Mesenchymal stem cell (in vitro differentiated cells and primary cell): ENCODE data around the gene CFAP126.
A peak's percentile ranks its signal among the peaks of the same experiment; 100 is the strongest.
"Not testable (repeated sequence)": the region's sequence is repeated elsewhere in the genome, so short reads cannot be mapped to it uniquely, and the experiment has no call there.

ENCODE experiments used
- DNase-seq: peaks from one replicate; pipeline ENCODE4 v3.0.0-alpha.2; 2013
- H2AFZ ChIP-seq: one replicate; pipeline ENCODE4 v1.6.1; 2013; ENCODE audit warnings: low read depth, mild to moderate bottlenecking, control low read depth, inconsistent platforms, low read length, moderate library complexity
- H2AK5ac ChIP-seq: 2 replicates; pipeline ENCODE4 v1.6.1; 2013; ENCODE audit warnings: low read length, moderate library complexity, mild to moderate bottlenecking, inconsistent platforms; ENCODE audit not compliant: severe bottlenecking
- H2BK120ac ChIP-seq: one replicate; pipeline ENCODE4 v1.6.1; 2013; ENCODE audit warnings: low read depth, mild to moderate bottlenecking, inconsistent platforms, low read length, moderate library complexity
- H2BK12ac ChIP-seq, 2 experiments: one replicate each; pipeline ENCODE4 v1.6.1; 2013; ENCODE audit warnings: inconsistent platforms in 2 of 2, low read length in 2 of 2, mild to moderate bottlenecking in 2 of 2, moderate library complexity in 2 of 2, control low read depth in 1 of 2
- H2BK15ac ChIP-seq: one replicate; pipeline ENCODE4 v1.6.1; 2013; ENCODE audit warnings: mild to moderate bottlenecking, low read depth, inconsistent platforms; ENCODE audit not compliant: poor library complexity, severe bottlenecking
- H2BK5ac ChIP-seq: 2 replicates; pipeline ENCODE4 v1.6.1; 2013; ENCODE audit warnings: low read depth, mild to moderate bottlenecking, low read length, control low read depth, inconsistent platforms; ENCODE audit not compliant: poor library complexity, severe bottlenecking
- H3K14ac ChIP-seq, 2 experiments: one replicate each; pipeline ENCODE4 v1.6.1; 2013; ENCODE audit warnings: inconsistent platforms in 2 of 2, low read length in 2 of 2, control low read depth in 1 of 2, mild to moderate bottlenecking in 1 of 2, moderate library complexity in 1 of 2
- H3K18ac ChIP-seq, 2 experiments: one replicate each; pipeline ENCODE4 v1.6.1; 2013; ENCODE audit warnings: inconsistent platforms in 2 of 2, low read length in 2 of 2, control low read depth in 1 of 2, low read depth in 1 of 2, mild to moderate bottlenecking in 1 of 2
- H3K23ac ChIP-seq, 2 experiments: one replicate each; pipeline ENCODE4 v1.6.1; 2013; ENCODE audit warnings: inconsistent platforms in 2 of 2, low read length in 2 of 2, mild to moderate bottlenecking in 2 of 2, moderate library complexity in 2 of 2, control low read depth in 1 of 2
- H3K27ac ChIP-seq: 2 replicates; pipeline ENCODE4 v1.5.1; 2013; ENCODE audit warnings: mild to moderate bottlenecking, moderate library complexity, low read length, control low read depth, inconsistent platforms; ENCODE audit not compliant: poor library complexity, severe bottlenecking
- H3K27me3 ChIP-seq, 2 experiments: 2 replicates each; pipeline versions ENCODE4 v1.6.1 to v1.7.0; 2013; ENCODE audit warnings: low read length in 2 of 2, mild to moderate bottlenecking in 2 of 2, moderate library complexity in 2 of 2, control low read depth in 1 of 2, inconsistent platforms in 1 of 2; ENCODE audit not compliant: control insufficient read depth in 1 of 2, insufficient read depth in 1 of 2
- H3K36me3 ChIP-seq, 2 experiments: 2 replicates each; pipeline versions ENCODE4 v1.6.1 to v1.7.0; 2013; ENCODE audit warnings: low read length in 2 of 2, control low read depth in 1 of 2, inconsistent platforms in 1 of 2, low read depth in 1 of 2, mild to moderate bottlenecking in 1 of 2; ENCODE audit not compliant: insufficient read depth in 2 of 2, control insufficient read depth in 1 of 2
- H3K4ac ChIP-seq, 2 experiments: one replicate each; pipeline ENCODE4 v1.6.1; 2013; ENCODE audit warnings: inconsistent platforms in 2 of 2, low read length in 2 of 2, mild to moderate bottlenecking in 2 of 2, moderate library complexity in 2 of 2, control low read depth in 1 of 2, low read depth in 1 of 2
- H3K4me1 ChIP-seq: 2 replicates; pipeline ENCODE4 v1.6.1; 2013; ENCODE audit warnings: low read depth, low read length, control low read depth; ENCODE audit not compliant: control insufficient read depth, insufficient read depth
- H3K4me2 ChIP-seq: 2 replicates; pipeline ENCODE4 v1.6.1; 2013; ENCODE audit warnings: low read length, mild to moderate bottlenecking, inconsistent platforms; ENCODE audit not compliant: poor library complexity, severe bottlenecking
- H3K4me3 ChIP-seq, 2 experiments: 2 replicates each; pipeline versions ENCODE4 v1.5.1 to v1.7.0; 2013; ENCODE audit warnings: low read length in 2 of 2, mild to moderate bottlenecking in 2 of 2, control low read depth in 1 of 2, low read depth in 1 of 2; ENCODE audit not compliant: insufficient read depth in 1 of 2
- H3K79me1 ChIP-seq: replicated peaks from 2 replicates; pipeline ENCODE4 v1.6.1; 2013; ENCODE audit warnings: mild to moderate bottlenecking, control low read depth, low read length, inconsistent platforms; ENCODE audit not compliant: poor library complexity, severe bottlenecking
- H3K9ac ChIP-seq: 2 replicates; pipeline ENCODE4 v1.7.0; 2013; ENCODE audit warnings: mild to moderate bottlenecking, low read length, moderate library complexity
- H3K9me3 ChIP-seq: 2 replicates; pipeline ENCODE4 v1.7.0; 2013; ENCODE audit warnings: mild to moderate bottlenecking, low read length; ENCODE audit not compliant: control insufficient read depth
- H4K8ac ChIP-seq: one replicate; pipeline ENCODE4 v1.6.1; 2013; ENCODE audit warnings: inconsistent platforms, mild to moderate bottlenecking, low read length, moderate library complexity
- H4K91ac ChIP-seq: one replicate; pipeline ENCODE4 v1.6.1; 2013; ENCODE audit warnings: mild to moderate bottlenecking, low read length, inconsistent platforms
- WGBS: methylation state at CpG from one replicate; pipeline ENCODE4 v1.1.7; 2013; ENCODE audit warnings: mixed read lengths; 5-methylcytosine and 5-hydroxymethylcytosine counted together

CFAP126 gene

GRCh38 chr1:161393151-161393550, 25.5 kb upstream of the CFAP126 start:
- H3K4ac ChIP-seq: no peak overlapping the region
- no peaks in the 10 kb centered on the region for H3K36me3 ChIP-seq
- no peaks in the 10 kb centered on the region for H3K27me3 ChIP-seq
- no peak overlapping the region for H4K91ac ChIP-seq
- H4K8ac ChIP-seq: no peak overlapping the region
- no peak overlapping the region for H2BK5ac ChIP-seq
- H3K23ac ChIP-seq: no peak overlapping the region
- H3K4me1 ChIP-seq: peaks cover 6% of the 10 kb centered on the region
- H3K18ac ChIP-seq: no peak overlapping the region
- no peak overlapping the region for H2BK120ac ChIP-seq
- no peak overlapping the region for H3K4me3 ChIP-seq
- H3K14ac ChIP-seq: no peak overlapping the region
- no peak overlapping the region for H2AFZ ChIP-seq
- DNase-seq: no peak
- no peak overlapping the region for H2AK5ac ChIP-seq
- H3K79me1 ChIP-seq: no peaks in the 10 kb centered on the region
- no peak overlapping the region for H3K4me2 ChIP-seq
- no peak overlapping the region for H3K27ac ChIP-seq
- H3K9ac ChIP-seq: no peak overlapping the region
- no peaks in the 10 kb centered on the region for H3K9me3 ChIP-seq
- no peak overlapping the region for H2BK15ac ChIP-seq
- H2BK12ac ChIP-seq: no peak overlapping the region

DNA sequence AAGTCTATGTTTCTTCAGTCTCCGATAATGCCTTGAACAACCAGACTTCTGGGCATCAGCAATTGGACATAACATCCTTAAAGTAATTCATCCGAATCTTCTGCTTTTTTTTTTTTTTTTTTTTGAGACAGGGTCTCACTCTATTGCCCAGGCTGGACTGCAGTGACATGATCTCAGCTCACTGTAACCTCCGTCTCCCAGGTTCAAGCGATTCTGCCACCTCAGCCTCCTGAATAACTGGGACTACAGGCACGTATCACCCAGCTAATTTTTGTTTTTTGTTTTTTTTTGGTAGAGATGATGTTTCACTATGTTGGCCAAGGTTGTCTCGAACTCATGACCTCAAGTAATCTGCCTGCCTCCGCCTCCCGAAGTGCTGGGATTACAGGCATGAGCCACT, 23.9 kb upstream of the CFAP126 start:
- no peak overlapping the region for H3K4me2 ChIP-seq
- no peak overlapping the region for H3K18ac ChIP-seq
- no peak overlapping the region for H4K8ac ChIP-seq
- 97% methylated on average over 8 of the region's 8 CpGs for WGBS
- no peaks in the 10 kb centered on the region for H3K27me3 ChIP-seq
- no peak overlapping the region for H3K27ac ChIP-seq
- H3K4me3 ChIP-seq: no peak overlapping the region
- H2BK12ac ChIP-seq: no peak overlapping the region
- H3K23ac ChIP-seq: no peak overlapping the region
- H3K14ac ChIP-seq: no peak overlapping the region
- no peak overlapping the region for H3K9ac ChIP-seq
- H2BK120ac ChIP-seq: no peak overlapping the region
- no peaks in the 10 kb centered on the region for H3K79me1 ChIP-seq
- peaks cover 6% of the 10 kb centered on the region for H3K4me1 ChIP-seq
- H2BK5ac ChIP-seq: no peak overlapping the region
- H3K9me3 ChIP-seq: no peaks in the 10 kb centered on the region
- H2AFZ ChIP-seq: no peak overlapping the region
- H2AK5ac ChIP-seq: no peak overlapping the region
- no peak overlapping the region for H2BK15ac ChIP-seq
- DNase-seq: no peak
- no peaks in the 10 kb centered on the region for H3K36me3 ChIP-seq
- no peak overlapping the region for H3K4ac ChIP-seq
- H4K91ac ChIP-seq: no peak overlapping the region

DNA sequence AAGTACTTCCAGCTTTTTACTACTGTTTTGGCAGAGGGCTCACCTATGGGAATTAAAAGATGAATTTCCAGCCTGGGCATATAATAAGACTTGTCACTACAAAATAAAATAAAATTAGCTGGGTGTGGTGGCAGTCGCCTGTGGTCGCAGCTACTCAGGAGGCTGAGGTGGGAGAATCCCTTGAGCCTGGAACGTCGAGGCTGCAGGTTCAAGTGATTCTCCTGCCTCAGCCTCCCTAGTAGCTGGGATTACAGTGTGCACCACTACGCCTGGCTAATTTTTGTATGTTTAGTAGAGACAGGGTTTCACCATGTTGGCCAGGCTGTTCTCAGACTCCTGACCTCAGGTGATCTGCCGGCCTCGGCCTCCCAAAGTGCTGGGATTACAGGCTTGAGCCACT, 23.5 kb upstream of the CFAP126 start:
- not testable (repeated sequence) for H2AFZ ChIP-seq, H2BK12ac ChIP-seq, H3K79me1 ChIP-seq, DNase-seq, H2AK5ac ChIP-seq, H4K91ac ChIP-seq, H3K18ac ChIP-seq, H3K27ac ChIP-seq, H3K9me3 ChIP-seq, H3K36me3 ChIP-seq, H3K4me2 ChIP-seq, H3K27me3 ChIP-seq, H3K14ac ChIP-seq, H3K4me1 ChIP-seq, H2BK5ac ChIP-seq, H2BK15ac ChIP-seq, H2BK120ac ChIP-seq, H3K23ac ChIP-seq, H4K8ac ChIP-seq, H3K4ac ChIP-seq
- Histone ChIP-seq H3K9ac (peak overlapping the region; percentile 94), H3K4me3 (peak overlapping the region in 1 of 2 experiments; percentile 93)
- 99% methylated on average over 7 of the region's 7 CpGs for WGBS

DNA sequence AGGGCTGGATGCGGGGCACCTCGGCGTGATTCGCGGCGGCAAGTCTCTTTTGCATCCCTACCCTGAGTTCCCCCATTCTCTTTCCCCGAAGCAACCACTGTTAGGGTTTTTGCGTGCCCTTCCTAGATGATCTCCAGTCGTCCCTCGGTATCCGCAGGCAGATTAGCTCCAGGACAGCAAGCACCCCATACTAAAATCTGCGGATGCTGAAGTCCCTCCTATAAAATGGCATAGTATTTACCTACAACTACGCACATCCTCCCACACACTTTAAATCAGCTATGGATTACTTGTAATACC, 22.8 kb upstream of the CFAP126 start:
- Histone ChIP-seq H3K9me3 (no peaks in the 10 kb centered on the region), H3K4me3 (peak overlapping the region; percentile 63 to 93), H3K23ac (no peak overlapping the region), H3K14ac (peak overlapping the region in 1 of 2 experiments; percentile 61), H4K8ac (peak overlapping the region; percentile 59), H3K27me3 (no peaks in the 10 kb centered on the region), H2AFZ (peak overlapping the region; percentile 93), H2BK12ac (no peak overlapping the region), H3K4me2 (peak overlapping the region; percentile 97), H3K4ac (no peak overlapping the region), H3K4me1 (peaks cover 6% of the 10 kb centered on the region), H3K18ac (peak overlapping the region; percentile 50 to 96), H3K36me3 (no peaks in the 10 kb centered on the region), H2BK15ac (no peak overlapping the region), H2BK120ac (no peak overlapping the region), H3K27ac (no peak overlapping the region), H3K9ac (peak overlapping the region; percentile 94), H2AK5ac (no peak overlapping the region), H3K79me1 (no peaks in the 10 kb centered on the region), H2BK5ac (no peak overlapping the region), H4K91ac (peak overlapping the region; percentile 19)
- DNase-seq: no peak
- 2% methylated on average over 12 of the region's 13 CpGs for WGBS
